Hepatocyte (in vitro differentiated cells): ENCODE measurements around the gene GALNT17.

Experiments
- CTCF ChIP-seq: fragments of 200-600 bp; sonication (generic); IDR thresholded peaks from 2 replicates; pipeline ENCODE4 v1.5.1; 2016; ENCODE audit warnings: antibody characterized with exemption, mild to moderate bottlenecking; ENCODE audit not compliant: poor library complexity
- EZH2 ChIP-seq: fragments of 200-600 bp; sonication (generic); IDR thresholded peaks from 2 replicates; pipeline ENCODE4 v1.6.1; 2016; ENCODE audit warnings: antibody characterized with exemption, mild to moderate bottlenecking, borderline replicate concordance

GRCh38 chr7:71227126-71227525 is 95.2 kb downstream of the GALNT17 start:
- TF ChIP-seq CTCF = no peak
- TF ChIP-seq EZH2 = no peak
